Heart left ventricle (tissue), 16 donors: ENCODE results near the gene SLC43A2. TPM values are rescaled to one million over a fixed set of nuclear protein-coding genes. Genes with fewer than 3 reads are reported as not detected.
A peak's percentile ranks its signal among the peaks of the same experiment; 100 is the strongest.

Experiments used
- ATAC-seq, 4 donors: fragments of 200-7000 bp; cut with Tn5 transposase; one replicate each; pipeline ENCODE4 v1.9.1; 2020 to 2022; ENCODE audit warnings: moderate library complexity in 4 of 4, mild to moderate bottlenecking in 3 of 4, moderate number of reproducible peaks in 1 of 4
- DNase-seq, 5 donors: peaks; one replicate each; pipeline ENCODE4 v3.0.0-alpha.2; 2020
- H3K27ac ChIP-seq, 12 donors: fragments of 200-600 bp; sonication (generic) in 4 of 12; one replicate each; pipeline versions ENCODE4 v1.5.0 to v1.8.0; 2016 to 2022; ENCODE audit warnings: mild to moderate bottlenecking in 2 of 12
- H3K27me3 ChIP-seq, 9 donors: fragments of 200-600 bp; sonication (generic) in 2 of 9; one replicate each; pipeline versions ENCODE4 v1.5.1 to v1.8.0; 2016 to 2022; ENCODE audit warnings: mild to moderate bottlenecking in 3 of 9
- H3K36me3 ChIP-seq, 9 donors: fragments of 200-600 bp; sonication (generic) in 2 of 9; one replicate each; pipeline versions ENCODE4 v1.5.0 to v1.8.0; 2018 to 2022; ENCODE audit warnings: mild to moderate bottlenecking in 2 of 9
- H3K4me1 ChIP-seq, 12 donors: fragments of 200-600 bp; sonication (generic) in 4 of 12; one replicate each; pipeline versions ENCODE4 v1.5.0 to v1.8.0; 2016 to 2022; ENCODE audit warnings: mild to moderate bottlenecking in 3 of 12
- H3K4me3 ChIP-seq, 12 donors: fragments of 200-600 bp; sonication (generic) in 4 of 12; one replicate each; pipeline versions ENCODE4 v1.5.0 to v1.8.0; 2017 to 2022; ENCODE audit warnings: mild to moderate bottlenecking in 9 of 12, moderate library complexity in 4 of 12
- H3K9me3 ChIP-seq, 12 donors: fragments of 200-600 bp; sonication (generic) in 4 of 12; one replicate each; pipeline versions ENCODE4 v1.5.0 to v1.8.0; 2016 to 2022; ENCODE audit warnings: mild to moderate bottlenecking in 1 of 12
- CTCF ChIP-seq, 12 donors: fragments of 200-600 bp; sonication (generic) in 4 of 12; IDR thresholded peaks; one replicate each; pipeline versions ENCODE4 v1.5.0 to v1.8.0; 2018 to 2022; ENCODE audit warnings: antibody characterized with exemption in 12 of 12, mild to moderate bottlenecking in 5 of 12
- POLR2A ChIP-seq, 2 donors: fragments of 450-650 bp; IDR thresholded peaks; one replicate each; pipeline ENCODE4 v1.6.1; 2017; ENCODE audit warnings: antibody characterized with exemption in 2 of 2, mild to moderate bottlenecking in 2 of 2, moderate library complexity in 2 of 2
- WGBS, 4 donors: extraction: QIAGEN DNeasy Blood & Tissue Kit in 2 of 4; methylation state at CpG; one replicate each; pipeline versions ENCODE4 v1.1.5 to v1.1.7; 2013 to 2018; 5-methylcytosine and 5-hydroxymethylcytosine counted together
- intact Hi-C, 10 donors: fragments of 100-400 bp; cut with DNase I; formaldehyde crosslinking; loops; one replicate each; pipeline versions ENCODE4 v1.11.1 to v1.14.2; 2022
- polyA plus RNA-seq, 2 donors: library from polyadenylated mRNA; stranded (reverse); fragments of 200-250 nt; gene quantifications; one replicate each; pipeline ENCODE4 v1.2.3, GENCODE V29; 2013
- total RNA-seq, 9 donors: library from RNA; depleted of rRNA in 2 of 9; stranded (reverse); fragments of >200 nt in 2 of 9; fragmentation: NEBNext Ultra II Directional in 3 of 9; extraction: Animal tissue kit (Norgen Biotek cat#: 25700) in 3 of 9; gene quantifications; one replicate each; pipeline versions ENCODE4 v1.1.0 to v1.2.4, GENCODE V29; 2016 to 2023
- donor health status: ischemic (EF 13 %, LVEDD 7.1; RV severe dilation, severe dysfunction).
- donor health status: healthy with polysubstance abuse.
- donor health status: DM: no; HTN: yes; CAD: no.
- donor health status: DM: no; HTN: no; CAD: no.
- donor health status: ischemic (EF 25% LVEDD 6.9; RV normal size, moderate dysfunction).
- donor health status: ischemic (EF 25% LVEDD 5.7; RV mildly dilated, moderate dysfunction).
- donor health status: healthy.
- donor health status: DM: yes; HTN: yes; CAD: no.
- donor health status: ischemic (EF 35%, LVEDD 5.7; RV mildly dilated, moderate dysfunction).
- donor health status: nonischemic (EF 11% LVEDD 7.7; RV severe dilation, severe dysfunction).
- donor health status: DM: yes; HTN: yes; CAD: no.
- donor health status: PGD.
- donor health status: ischemic (EF 29% LVEDD 5.4; RV normal size, mild dysfunction).
- donor health status: nonischemic (EF 23%, LVEDD 6.1; RV moderate dilation, normal function).

SLC43A2 gene
- total and polyA plus RNA-seq, 11 donors = 1.4 to 29.1 (median 6.8) TPM

- no peak overlapping the region for H3K4me3 ChIP-seq
- H3K4me1 ChIP-seq = peaks cover 0 to 35% (median 7%) of the 10 kb centered on the region in 12 donors
- ATAC-seq (no peak), DNase-seq (no peak)
- H3K27ac ChIP-seq = no peak overlapping the region
- H3K27me3 ChIP-seq = no peaks in the 10 kb centered on the region
- H3K36me3 ChIP-seq = peaks cover 0 to 29% (median 0%) of the 10 kb centered on the region in 9 donors
- whole genome bisulfite sequencing, 4 donors = 86 to 92% (median 90%) methylated on average over 10 of the region's 10 CpGs
- TF ChIP-seq POLR2A (IDR thresholded peaks at IDR 0.05) = no peak
- no peak for TF ChIP-seq CTCF (IDR thresholded peaks at IDR 0.05)
- intact Hi-C loops = no loop called here
- H3K9me3 ChIP-seq = no peaks in the 10 kb centered on the region
These were observed 46.3 kb downstream of the SLC43A2 start for GRCh38 chr17:1582374-1582773.

- peaks cover 0 to 35% (median 16%) of the 10 kb centered on the region in 12 donors for H3K4me1 ChIP-seq
- no peak overlapping the region for H3K27ac ChIP-seq
- no peak overlapping the region for H3K4me3 ChIP-seq
- H3K36me3 ChIP-seq = peaks cover 0 to 28% (median 0%) of the 10 kb centered on the region in 9 donors
- H3K27me3 ChIP-seq = no peaks in the 10 kb centered on the region
- H3K9me3 ChIP-seq = no peaks in the 10 kb centered on the region
- ATAC-seq = no peak
- no peak for DNase-seq
- intact Hi-C loops = no loop called here
- no peak for TF ChIP-seq CTCF (IDR thresholded peaks at IDR 0.05)
- no peak for TF ChIP-seq POLR2A (IDR thresholded peaks at IDR 0.05)
- 82 to 85% (median 82%) methylated on average over 15 to 19 of the region's 19 CpGs for WGBS, 4 donors
These were observed 47.5 kb downstream of the SLC43A2 start for GRCh38 chr17:1580979-1581676.

- no peak for DNase-seq
- H3K36me3 ChIP-seq = peaks cover 0 to 8% (median 0%) of the 10 kb centered on the region in 9 donors
- H3K4me3 ChIP-seq = peak overlapping the region in 1 of 12 donors; percentile 8
- TF ChIP-seq POLR2A (IDR thresholded peaks at IDR 0.05) = no peak
- no peak for TF ChIP-seq CTCF (IDR thresholded peaks at IDR 0.05)
- H3K9me3 ChIP-seq = no peaks in the 10 kb centered on the region
- intact Hi-C loops = loop anchor here in 4 of 10 donors (5.0 to 10.0 kb wide), 3 partner anchors 49 to 137 kb away; partner anchors contain the start of genes RILP (in 4 of the 4), SCARF1 (in 4 of the 4), SLC43A2 (in 2 of the 4) and TLCD2 (in 1 of the 4)
- H3K27ac ChIP-seq = peak overlapping the region in 11 of 12 donors; percentile 56 to 96 (median 82)
- 94 to 96% (median 95%) methylated on average over 13 of the region's 13 CpGs for WGBS, 4 donors
- ATAC-seq = no peak
- H3K27me3 ChIP-seq = no peaks in the 10 kb centered on the region
- H3K4me1 ChIP-seq = peaks cover 0 to 53% (median 35%) of the 10 kb centered on the region in 12 donors
These were observed 50.6 kb downstream of the SLC43A2 start for GRCh38 chr17:1578029-1578428.

GRCh38 chr17:1577583-1578013, 51.0 kb downstream of the SLC43A2 start:
- intact Hi-C loops = loop anchor here in 4 of 10 donors (5.0 to 10.0 kb wide), 3 partner anchors 50 to 137 kb away; partner anchors contain the start of genes RILP (in 4 of the 4), SCARF1 (in 4 of the 4), SLC43A2 (in 2 of the 4) and TLCD2 (in 1 of the 4)

More at GRCh38 chr17:1577583-1578013, 51.0 kb downstream of the SLC43A2 start:
- peak overlapping the region; percentile 10 to 96 (median 81) for H3K27ac ChIP-seq
- peak overlapping the region in 5 of 12 donors; percentile 2 to 28 (median 21) for H3K4me3 ChIP-seq
- WGBS, 4 donors = 78 to 86% (median 80%) methylated on average over 5 to 6 of the region's 6 CpGs
- no peaks in the 10 kb centered on the region for H3K27me3 ChIP-seq
- no peaks in the 10 kb centered on the region for H3K9me3 ChIP-seq
- peaks cover 0 to 4% (median 0%) of the 10 kb centered on the region in 9 donors for H3K36me3 ChIP-seq
- DNase-seq = peak in 2 of 5 donors; percentile 49 to 59
- H3K4me1 ChIP-seq = peaks cover 0 to 53% (median 35%) of the 10 kb centered on the region in 12 donors
- ATAC-seq = peak in 3 of 4 donors; percentile 3 to 11 (median 3)
- TF ChIP-seq CTCF (IDR thresholded peaks at IDR 0.05) = no peak
- no peak for TF ChIP-seq POLR2A (IDR thresholded peaks at IDR 0.05)
